Esophagus muscularis mucosa (tissue), 3 donors: ENCODE data around the gene SLC12A2.

ENCODE experiments used
- CTCF ChIP-seq, 3 experiments: fragments of 200-600 bp in 2 of 3; fragments of 450-650 bp in 1 of 3; sonication (generic) in 2 of 3; IDR thresholded peaks; one replicate each; pipeline ENCODE4 v1.5.1; 2017 to 2019; ENCODE audit warnings: antibody characterized with exemption in 3 of 3, mild to moderate bottlenecking in 2 of 3, moderate library complexity in 1 of 3
- POLR2AphosphoS5 ChIP-seq, 2 donors: sonication (generic); formaldehyde crosslinking; IDR thresholded peaks; one replicate each; pipeline ENCODE4 v1.6.1; 2017; ENCODE audit warnings: antibody characterized with exemption in 2 of 2

GRCh38 chr5:128074171-128074570, 9.4 kb upstream of the SLC12A2 start:
- TF ChIP-seq CTCF (IDR thresholded peaks at IDR 0.05) = no peak
- no peak for TF ChIP-seq POLR2AphosphoS5 (IDR thresholded peaks at IDR 0.05)
